SKM-1 (cell line): ENCODE measurements around the gene DST.

Experiments
- DNase-seq: peaks from one replicate; lab custom pipeline; 2025; ENCODE audit not compliant: unreplicated experiment; lab: John Stamatoyannopoulos, UW

Gene DST

GRCh38 chr6:56539527-56540105, 103.1 kb downstream of the DST start:
- DNase-seq, result no peak

- DNase-seq, result no peak
Measured at GRCh38 chr6:56538851-56539250, 103.8 kb downstream of the DST start.

GRCh38 chr6:56537223-56537770, 105.4 kb downstream of the DST start:
- DNase-seq, result no peak

- no peak for DNase-seq
Measured at GRCh38 chr6:56536536-56536935, 106.2 kb downstream of the DST start.

GRCh38 chr6:56535626-56536025, 107.1 kb downstream of the DST start:
- no peak for DNase-seq

GRCh38 chr6:56534680-56535419, 107.8 kb downstream of the DST start:
- DNase-seq, result no peak

GRCh38 chr6:56532766-56533551, 109.7 kb downstream of the DST start:
- no peak for DNase-seq

GRCh38 chr6:56531839-56532595, 110.7 kb downstream of the DST start:
- no peak for DNase-seq

GRCh38 chr6:56529594-56530191, 113.0 kb downstream of the DST start:
- DNase-seq, result no peak

- DNase-seq, result no peak
Measured at GRCh38 chr6:56528412-56528841, 114.3 kb downstream of the DST start.

- DNase-seq, result no peak
Measured at GRCh38 chr6:56527934-56528333, 114.8 kb downstream of the DST start.

GRCh38 chr6:56526860-56527544, 115.7 kb downstream of the DST start:
- DNase-seq, result no peak

GRCh38 chr6:56525974-56526789, 116.5 kb downstream of the DST start:
- no peak for DNase-seq

GRCh38 chr6:56524891-56525703, 117.6 kb downstream of the DST start:
- DNase-seq, result no peak

- DNase-seq, result no peak
Measured at GRCh38 chr6:56522495-56523270, 120.0 kb downstream of the DST start.

- no peak for DNase-seq
Measured at GRCh38 chr6:56521976-56522375, 120.7 kb downstream of the DST start.

- no peak for DNase-seq
Measured at GRCh38 chr6:56521454-56521853, 121.2 kb downstream of the DST start.

- DNase-seq, result no peak
Measured at GRCh38 chr6:56520218-56520617, 122.5 kb downstream of the DST start.
